ENCODE results near the gene EXD2.

DNA sequence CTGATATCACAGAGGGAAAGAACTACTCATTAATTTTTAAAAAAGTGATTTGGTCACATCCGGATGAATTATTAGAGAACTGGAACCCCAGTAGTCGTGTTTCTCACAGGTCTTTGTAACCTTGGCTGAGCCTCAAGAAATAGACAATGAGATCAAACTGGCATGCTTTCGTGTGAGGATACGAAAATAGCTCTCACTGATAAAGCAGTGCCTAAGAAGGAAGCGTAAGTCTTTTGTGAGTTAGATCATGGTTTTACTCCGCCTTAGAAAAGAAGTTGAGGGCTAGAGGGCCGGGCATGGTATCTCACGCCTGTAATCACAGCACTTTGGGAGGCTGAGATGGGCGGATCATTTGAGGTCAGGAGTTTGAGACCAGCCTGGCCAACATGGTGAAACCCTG lies 34.9 kb downstream of the EXD2 start:
- TF ChIP-seq, protein P1, sequence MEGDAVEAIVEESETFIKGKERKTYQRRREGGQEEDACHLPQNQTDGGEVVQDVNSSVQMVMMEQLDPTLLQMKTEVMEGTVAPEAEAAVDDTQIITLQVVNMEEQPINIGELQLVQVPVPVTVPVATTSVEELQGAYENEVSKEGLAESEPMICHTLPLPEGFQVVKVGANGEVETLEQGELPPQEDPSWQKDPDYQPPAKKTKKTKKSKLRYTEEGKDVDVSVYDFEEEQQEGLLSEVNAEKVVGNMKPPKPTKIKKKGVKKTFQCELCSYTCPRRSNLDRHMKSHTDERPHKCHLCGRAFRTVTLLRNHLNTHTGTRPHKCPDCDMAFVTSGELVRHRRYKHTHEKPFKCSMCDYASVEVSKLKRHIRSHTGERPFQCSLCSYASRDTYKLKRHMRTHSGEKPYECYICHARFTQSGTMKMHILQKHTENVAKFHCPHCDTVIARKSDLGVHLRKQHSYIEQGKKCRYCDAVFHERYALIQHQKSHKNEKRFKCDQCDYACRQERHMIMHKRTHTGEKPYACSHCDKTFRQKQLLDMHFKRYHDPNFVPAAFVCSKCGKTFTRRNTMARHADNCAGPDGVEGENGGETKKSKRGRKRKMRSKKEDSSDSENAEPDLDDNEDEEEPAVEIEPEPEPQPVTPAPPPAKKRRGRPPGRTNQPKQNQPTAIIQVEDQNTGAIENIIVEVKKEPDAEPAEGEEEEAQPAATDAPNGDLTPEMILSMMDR (IDR thresholded peaks at IDR 0.05), result no peak
- TF ChIP-seq POLR2A (IDR thresholded peaks at IDR 0.05), result no peak

Measured in lower leg skin (tissue), 3 donors.